HTERT RPE-1 (cell line): ENCODE measurements around the gene MOB3B.

Source experiments
- in situ Hi-C: fragments of 300-500 bp; cut with MboI; formaldehyde crosslinking; loops from 4 replicates; pipeline ENCODE4 v1.14.3; 2020; ENCODE audit warnings: low sequenced_read_pairs

The MOB3B gene

DNA sequence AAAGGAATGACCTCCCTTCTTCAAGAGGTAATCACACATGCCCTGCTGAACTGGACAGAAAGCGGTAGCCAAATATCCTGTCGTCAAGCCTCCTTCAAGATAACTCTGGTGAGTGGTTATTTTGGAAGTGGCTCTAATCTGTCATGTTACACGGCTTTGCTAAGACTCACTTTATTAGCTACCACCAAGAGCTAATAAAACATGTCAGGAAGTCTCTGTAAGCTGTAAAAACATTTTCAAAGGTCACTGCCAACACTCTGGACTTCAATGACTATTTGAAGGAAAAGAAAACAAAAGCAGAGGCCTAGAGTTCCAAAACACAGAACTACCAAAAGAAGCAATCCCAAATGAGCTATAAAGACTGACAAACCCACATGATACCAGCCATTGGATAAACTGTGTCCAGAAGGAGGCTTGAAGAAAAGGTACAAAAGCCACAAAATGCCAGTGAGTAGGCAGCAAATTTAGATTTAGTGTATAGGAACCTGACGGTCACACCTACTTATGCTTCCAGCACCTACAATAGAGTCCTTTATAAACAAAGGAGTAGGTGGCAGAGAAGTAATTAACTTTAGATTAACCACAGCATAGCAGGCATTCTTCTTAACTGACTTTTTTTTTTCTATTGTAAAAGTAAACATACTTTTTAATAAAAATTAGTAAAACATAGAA, 135.3 kb downstream of the MOB3B start:
- in situ Hi-C loops, result no loop called here

DNA sequence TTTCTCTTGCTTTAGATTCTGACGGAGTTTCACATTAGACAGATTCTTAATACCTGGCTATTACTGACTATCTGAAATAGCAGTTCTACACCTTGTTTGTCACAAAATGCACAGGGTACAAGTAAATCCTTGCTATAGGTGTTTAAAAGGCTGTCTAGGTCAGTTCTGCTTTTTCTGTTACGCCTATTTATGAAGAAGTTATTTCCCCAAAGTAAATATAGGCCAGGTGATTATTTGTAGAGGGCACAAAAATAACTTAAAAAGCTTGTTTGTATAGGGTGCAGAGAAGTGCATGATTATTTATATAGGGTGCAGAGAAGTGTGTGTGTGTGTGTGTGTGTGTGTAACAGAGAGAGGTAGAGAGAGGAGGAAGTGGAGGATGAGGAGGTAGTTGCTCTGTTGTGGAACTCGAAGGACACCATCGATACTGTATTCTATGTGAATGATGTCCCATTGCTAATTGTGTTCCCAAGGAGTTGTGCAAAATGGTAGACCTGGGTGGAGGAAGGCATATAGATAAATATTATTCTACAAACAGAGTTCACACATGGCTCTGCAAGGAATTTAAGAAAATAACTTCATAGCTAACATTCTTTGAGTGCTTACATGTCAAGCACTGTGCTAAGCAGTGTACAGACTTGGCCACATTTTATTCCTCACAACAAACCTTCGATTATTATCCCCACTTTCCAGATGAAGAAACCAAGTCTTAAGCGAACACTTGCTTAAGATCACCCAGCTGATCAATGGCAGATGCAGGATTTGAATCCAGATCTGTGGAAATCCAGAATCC, 136.4 kb downstream of the MOB3B start:
- in situ Hi-C loops, result no loop called here

DNA sequence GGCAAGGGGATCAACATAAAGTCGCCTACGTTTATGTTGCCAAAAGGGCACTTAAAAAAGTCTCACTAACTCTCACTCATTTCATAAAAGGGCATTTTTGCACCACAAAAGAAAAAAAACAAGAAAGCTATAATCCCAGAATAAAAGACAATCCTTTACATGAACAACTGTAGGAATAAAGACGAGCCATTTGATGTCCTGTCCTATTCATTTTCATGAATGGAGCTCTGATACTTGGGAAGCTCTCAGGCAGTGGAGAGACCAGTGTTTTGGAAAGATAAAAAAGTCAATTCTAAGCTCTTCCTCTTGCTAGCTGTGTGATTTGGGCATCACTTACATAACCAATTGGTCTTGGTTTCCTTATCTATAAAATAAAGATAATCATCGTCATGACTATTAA, 137.2 kb downstream of the MOB3B start:
- in situ Hi-C loops, result no loop called here

DNA sequence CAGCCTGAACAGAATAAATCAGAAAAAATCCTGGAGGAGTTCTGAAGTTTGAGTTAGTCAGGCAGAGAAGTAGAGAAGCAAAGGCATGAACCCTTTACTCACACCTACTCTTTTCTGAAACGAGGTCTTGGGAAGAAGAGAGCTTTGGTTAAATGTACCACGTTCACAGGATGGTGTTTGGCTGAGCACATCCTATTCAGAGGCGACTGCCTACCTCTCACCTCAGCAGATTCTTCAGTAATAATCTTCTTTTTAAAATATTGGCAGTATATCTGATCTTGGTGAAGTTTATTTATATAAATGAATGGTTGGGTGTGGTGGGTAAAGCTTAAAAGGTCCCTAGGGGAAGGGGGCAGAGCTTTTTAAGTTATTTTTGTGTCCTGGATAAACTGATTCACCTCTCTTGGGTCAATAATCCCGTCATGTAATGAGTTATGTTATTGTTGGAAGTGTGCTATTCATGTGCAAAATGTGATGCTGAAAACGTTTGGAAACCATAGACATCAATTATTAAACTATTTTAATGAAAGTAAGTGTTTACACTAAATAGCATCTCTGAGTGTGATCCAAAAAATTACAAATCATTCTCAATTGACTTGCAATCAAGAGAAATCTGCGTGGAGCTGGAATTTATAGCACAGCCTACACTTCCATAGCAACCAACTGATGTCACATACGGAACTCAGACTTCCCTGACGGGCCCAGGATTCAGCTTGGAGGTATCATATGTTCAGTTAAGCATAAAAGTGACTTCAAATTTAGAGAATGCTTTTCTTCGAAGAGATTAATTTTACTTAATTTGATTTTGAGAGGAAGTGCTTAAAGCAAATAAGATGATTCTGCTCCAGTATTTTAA, 138.3 kb downstream of the MOB3B start:
- in situ Hi-C loops, result no loop called here

DNA sequence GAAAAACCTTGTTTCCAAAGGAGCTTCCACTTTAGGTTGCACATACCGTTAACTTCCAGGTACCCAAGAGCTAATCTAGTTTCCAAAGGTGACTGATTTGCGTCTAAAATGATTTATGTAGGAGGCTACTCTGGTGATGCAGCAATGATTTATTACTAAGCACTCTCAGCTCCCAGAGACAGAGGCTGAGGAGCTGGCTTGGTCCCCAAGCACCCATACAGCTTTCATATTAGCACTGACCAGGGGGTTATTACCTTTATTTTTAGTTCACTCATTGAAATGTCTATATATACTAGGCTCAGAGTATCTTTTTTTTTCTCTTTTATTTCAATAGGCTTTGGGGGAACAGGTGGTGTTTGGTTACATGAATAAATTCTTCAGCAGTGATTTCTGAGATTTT, 141.5 kb downstream of the MOB3B start:
- in situ Hi-C loops, result no loop called here

DNA sequence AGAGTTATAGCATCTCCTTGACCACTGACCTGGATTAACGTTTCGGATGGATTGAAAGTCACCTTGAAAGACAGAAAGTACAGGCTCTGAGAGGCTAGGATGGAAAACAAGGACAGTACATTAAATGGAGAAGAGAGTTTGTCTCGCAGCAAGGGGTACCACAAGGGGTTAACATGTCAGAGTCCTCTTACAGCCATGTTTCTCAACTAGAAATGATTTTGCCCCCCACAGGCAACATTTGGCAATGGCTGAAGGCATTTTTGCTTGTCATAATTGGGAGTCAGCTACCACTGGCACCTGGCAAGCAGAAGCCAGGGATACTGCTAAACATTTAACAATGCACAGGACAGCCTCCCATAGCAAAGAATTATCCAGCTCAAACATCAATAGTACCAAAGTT, 141.9 kb downstream of the MOB3B start:
- in situ Hi-C loops, result no loop called here

DNA sequence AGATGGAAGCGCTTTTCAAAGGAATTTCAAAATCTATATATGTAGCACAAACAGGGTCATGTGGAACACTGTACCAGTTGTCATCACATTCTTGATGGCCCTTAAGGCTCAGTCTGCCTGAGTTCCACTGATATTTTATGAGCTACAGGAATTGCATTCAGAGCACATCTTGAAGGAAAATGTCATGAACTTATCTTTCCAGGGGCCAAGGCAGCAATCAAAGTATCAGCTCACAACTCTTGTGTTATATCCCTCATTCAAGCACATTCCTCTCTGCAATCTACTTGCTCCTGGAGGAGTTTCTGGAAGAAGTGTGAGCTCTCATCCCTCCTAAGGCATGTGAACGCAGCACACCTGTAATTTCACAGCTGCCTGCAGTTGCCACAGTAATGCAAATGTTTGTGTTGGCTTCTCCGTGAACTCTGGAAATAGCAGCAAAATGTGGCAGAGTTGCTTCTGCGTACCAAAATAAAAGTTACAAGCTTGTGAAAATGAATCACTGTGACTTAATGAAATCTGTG, 143.0 kb downstream of the MOB3B start:
- in situ Hi-C loops, result no loop called here

DNA sequence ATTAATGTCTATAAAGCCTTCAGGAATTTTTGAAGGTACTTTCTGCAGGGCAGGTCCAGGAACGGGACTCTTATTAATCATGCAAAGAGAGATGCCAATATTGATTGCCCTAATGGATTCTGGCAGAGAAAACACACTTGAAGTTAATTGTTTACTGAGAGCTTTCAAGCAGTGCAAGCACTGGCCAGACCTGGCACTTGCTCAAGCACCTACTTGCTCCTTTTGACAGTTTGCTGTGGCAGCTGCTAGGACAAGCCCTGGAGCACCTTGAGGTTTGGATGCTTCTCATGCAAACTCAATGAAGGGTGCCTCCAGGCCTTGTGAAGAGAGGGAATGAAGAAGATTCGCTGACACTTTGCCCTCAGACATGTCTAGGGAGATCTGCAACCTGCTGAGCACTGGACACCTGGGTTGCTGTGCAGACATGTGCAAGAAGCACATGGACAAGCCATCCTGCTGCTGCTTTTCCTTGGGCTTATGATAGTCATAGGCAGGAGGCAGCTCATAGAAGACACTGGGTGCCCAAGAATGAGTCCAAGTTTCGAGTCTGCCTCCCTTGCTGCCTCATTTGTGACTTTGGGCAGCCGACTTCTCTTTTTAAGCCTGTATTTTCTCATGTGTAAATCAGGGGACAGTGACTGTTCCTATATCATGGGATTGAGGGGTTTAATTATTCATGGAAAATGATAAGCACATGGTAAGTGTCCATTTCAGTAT, 143.8 kb downstream of the MOB3B start:
- in situ Hi-C loops, result no loop called here

DNA sequence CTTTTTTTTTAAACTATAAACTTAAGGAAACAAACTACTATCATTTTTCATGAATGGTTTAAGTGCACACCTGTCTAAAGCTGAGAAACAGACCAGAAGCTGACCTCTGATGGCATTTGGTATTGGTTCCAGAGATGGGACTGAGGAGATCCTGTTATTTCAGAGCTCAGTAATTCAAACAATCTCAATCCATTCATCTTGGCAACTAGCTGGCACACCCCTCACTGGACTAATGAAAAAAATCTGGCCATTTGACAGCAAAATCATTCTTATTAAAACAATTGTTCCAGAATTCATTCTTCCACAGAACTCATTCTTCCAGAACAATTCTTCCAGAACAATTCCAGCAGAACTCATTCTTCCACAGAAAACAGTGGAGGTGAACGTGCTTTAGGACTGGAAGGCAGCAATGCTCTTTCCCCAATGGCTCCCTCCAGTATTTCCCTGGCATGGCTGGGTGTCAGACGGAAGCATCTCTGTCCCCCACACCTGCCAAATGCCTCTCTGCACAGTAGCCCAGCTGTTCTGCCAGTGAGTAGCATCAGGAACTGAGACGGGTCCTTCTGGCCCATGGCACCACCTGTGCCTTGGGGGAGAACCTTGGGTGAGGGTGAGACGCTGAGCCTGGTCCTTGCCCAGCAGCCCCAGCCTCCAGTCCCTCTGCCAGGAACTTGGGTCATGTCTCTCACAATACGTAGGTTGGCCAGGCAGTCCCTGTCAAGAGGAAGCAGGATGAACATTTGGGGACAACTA, 145.2 kb downstream of the MOB3B start:
- in situ Hi-C loops, result no loop called here

DNA sequence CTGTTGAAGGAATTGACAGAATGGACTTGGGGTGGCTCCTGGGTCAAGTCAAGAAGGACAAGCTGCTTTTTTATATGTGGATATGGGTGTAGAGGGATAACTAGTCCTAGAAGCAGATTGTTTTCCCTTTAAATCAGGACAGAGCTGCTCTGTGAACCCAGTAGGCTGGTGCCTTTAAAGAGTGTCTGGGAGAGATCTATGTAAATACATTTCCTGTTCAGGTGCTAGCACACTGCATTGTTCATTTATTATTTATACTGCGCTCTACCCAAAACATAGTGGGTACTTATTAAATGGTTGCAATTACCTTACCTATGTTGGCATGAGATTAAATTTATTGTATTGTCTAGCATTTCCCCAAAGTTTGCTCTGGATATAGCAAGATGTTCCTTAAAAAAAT, 146.1 kb downstream of the MOB3B start:
- in situ Hi-C loops, result no loop called here

DNA sequence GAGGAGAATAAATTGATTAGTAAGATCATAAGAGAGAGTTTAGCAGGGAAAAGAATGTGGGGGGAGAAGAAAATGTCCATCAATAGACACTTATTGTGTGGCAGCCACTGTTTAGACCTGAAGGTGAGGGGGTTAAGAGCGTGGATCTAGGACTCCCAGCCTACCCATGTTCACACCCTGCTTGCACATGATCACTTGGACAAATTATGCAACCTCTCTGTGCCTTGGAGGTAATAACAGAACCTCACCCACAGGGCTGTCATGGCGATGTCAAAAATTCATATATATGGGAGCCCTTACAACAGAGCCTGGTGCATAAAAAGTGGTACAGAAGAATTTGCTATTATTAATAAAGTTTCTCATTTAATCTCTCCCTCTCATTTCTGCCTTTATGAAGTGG, 146.6 kb downstream of the MOB3B start:
- in situ Hi-C loops, result no loop called here

DNA sequence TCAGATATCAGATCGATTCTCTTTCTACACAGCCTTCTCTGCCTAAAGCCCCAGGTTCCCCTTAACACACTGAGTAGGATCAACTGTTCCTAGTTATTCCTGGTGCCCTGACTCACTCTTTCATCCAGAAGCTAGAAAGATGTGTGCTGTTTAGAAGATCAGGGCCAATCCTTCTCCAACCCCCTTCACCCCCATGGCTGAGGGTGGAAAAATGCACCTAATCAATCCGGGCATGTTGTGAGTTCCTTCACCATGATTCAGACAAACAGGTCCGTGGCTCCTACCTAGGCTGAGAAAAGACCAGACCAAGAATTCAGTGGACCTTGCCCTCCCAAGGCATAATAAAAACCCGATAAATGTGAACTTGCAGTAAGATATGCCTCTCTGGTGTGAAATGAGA, 147.3 kb downstream of the MOB3B start:
- in situ Hi-C loops, result no loop called here

DNA sequence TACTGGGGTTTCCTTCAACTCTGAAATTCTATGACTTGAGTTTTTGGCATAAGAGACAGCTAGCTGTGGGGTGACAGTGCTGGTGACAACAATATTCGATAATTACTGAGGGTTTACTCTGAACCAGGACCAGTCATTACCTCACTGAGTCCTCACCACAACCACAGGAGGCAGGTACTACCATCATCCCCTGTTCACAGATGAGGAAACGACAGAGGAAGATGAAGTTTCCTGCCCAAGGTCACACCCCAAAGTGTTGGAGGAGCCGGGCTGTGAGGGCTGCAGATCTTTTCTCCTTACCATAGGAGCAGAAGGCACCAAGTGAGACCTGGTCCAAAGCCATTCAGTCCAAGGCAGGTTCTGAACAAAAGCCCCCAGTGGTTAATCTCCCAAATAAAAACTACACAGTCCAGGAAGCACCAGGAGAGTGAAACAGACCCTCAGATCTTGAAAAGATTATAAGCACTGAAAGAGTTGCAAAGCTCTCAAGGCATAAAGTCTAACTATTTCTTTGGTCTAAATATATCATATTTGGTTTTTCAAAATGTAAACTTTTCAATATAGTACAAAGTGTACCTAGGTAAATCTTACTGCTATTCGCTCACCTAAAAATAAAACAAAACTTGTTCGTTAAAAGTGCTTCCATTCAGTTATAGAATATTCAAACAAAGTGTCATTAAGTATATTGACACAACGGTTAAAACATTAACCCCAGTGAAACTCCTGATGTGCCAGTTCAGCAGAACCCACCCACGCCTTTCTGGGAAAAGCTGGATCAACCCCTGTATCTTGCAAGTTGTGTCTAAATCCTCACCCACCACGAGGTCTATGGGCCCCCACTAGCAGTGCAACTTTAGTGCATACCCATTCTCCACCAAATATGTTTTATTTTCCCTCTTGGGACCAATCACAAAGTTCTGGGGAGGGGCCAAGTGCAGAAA, 150.0 kb downstream of the MOB3B start:
- in situ Hi-C loops, result no loop called here

DNA sequence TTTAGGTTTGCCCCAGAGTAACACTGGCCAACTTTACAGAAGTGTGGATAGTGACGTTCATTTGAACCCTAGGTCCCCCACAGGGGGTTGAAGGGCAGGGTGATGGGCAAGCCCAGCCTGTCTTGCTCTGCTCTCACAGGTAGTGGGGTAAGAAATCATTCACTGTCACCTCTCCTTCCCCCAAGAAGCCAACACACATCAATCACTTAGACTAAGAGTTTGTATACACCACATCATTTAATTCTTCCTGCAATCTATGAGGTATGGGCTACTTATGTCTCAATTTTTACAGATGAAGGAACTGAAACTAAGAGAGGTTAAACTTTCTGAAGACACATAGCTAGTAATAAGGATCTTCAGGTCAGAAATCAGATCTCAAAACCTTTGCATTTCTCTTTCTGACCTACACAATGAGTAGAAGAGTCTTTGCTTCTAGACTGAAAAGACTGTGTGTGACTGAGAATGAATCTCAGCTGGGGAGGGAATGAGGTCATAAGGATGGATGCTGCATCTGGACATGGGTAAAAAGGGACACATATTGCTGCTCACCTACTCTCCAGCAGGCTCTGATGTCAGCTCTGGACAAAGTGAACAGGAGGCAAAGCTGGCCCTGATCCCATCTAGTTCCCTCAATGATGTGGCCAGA, 151.7 kb downstream of the MOB3B start:
- in situ Hi-C loops, result no loop called here

DNA sequence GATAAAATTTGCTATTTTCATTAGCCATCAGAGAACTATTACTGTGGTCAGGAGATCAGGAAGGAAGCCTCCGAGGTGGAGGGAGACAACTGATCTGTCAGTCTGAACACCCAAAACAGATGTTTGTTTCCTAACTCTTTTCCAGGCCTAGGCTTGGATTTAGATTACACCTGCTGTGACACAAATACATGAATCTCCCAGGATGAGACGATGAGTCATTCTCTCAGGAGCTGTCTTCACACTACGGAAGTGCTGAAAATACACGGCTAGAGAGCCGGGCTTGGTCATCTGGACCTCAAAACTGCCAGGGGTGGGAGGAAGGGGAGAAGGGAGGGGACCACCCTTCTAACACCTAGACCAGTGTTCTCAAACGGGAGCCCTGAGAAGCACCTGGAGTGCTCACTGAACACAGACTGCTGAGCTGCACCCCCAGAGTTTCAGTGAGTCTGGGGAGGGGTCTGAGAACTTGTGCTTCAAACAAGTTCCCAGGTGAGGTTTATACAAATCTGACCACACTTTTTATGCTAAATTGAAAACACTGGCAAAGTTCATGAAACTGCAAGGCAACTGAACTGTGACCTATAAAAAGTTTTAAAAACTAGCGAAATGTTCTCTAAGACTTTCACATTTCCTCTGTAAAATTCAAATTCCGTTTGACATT, 152.3 kb downstream of the MOB3B start:
- in situ Hi-C loops, result no loop called here

DNA sequence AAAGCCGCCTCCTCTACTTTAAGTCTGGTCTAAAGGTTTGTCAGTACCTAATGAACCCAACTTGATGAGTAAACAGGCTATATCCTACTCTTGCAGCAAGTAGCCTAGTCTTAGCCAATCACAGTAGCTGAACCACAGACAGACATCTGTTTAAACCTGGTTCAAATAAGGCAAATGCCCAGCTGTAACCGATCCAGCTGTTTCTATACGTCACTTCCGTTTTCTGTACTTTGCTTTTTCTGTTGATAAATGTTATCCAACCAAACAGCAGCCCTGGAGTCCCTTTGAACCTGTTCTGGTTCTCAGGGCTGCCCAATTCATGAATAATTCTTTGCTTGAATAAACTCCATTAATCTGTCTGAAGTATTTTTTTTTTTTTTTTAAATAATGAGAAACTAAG, 155.8 kb downstream of the MOB3B start:
- in situ Hi-C loops, result no loop called here

DNA sequence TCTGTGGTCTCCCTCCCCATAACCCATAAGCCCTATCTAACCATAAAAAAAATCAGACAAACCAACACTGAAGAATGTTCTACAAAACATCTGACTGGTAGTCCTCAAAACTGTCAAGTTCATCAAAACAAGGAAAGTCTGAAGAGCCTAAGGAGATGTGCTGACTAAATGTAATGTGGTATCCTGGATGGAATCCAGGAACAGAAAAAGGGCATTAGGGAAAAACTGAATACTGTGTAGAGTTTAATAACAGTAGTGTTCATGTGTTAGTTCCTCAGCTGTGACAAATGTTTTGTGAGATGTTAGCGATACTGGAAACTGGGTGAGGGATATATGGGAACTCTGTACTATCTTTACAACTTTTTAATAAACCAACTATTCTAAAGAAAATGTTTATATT, 157.0 kb downstream of the MOB3B start:
- in situ Hi-C loops, result no loop called here

DNA sequence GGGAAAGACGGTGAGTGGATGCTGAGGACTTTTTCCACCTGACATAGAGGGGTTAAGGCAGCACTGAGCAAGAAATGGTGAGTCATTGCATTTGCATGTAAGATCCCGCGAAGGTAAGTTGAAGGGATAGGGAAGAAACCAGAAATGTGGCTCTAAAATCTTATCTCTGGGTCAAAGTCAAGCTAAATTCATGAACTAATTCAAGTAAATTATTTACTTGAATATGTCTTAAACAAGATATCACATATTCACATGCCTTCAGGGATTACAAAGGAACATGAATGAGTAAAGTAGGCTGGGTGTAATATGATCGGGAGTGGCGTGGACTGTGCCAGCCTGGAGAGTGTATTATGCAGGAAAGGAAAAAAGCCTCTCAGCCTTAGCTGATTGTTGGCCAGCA, 158.2 kb downstream of the MOB3B start:
- in situ Hi-C loops, result no loop called here
